Measurements from ENCODE around the gene RHBDL3.
"Not testable (repeated sequence)": the region's sequence is repeated elsewhere in the genome, so short reads cannot be mapped to it uniquely, and the experiment has no call there.

RHBDL3 gene

DNA sequence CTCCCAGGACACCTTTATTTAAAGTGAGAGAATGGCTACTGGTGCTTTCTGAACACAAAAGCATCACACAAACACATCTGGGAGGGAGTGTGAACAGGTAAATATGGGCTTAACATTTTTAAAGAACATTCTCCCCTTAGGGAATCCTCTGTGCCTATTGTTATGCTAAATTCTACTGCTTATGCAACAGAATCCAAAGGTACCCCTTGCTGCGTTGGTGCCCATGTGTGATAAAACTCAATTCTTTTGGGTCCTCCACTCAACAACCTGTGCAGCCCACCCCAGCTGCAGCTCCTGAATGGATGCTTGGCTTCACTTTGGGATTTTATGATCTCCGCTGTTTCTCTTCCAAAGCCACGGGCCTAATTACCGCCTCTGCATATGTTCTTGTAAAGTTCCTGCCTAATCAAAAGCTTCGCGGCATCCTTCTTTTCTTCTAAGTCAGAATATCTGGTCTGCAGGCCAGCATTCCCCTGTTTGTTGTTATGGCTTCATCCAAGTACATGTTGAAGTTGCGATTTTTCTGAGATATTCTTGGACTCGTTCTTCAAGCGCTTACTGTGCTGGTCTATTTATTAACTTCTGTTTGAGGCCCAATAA lies 23.9 kb downstream of the RHBDL3 start:
- DNase-seq (ENCODE audit: low spot score): no peak

DNA sequence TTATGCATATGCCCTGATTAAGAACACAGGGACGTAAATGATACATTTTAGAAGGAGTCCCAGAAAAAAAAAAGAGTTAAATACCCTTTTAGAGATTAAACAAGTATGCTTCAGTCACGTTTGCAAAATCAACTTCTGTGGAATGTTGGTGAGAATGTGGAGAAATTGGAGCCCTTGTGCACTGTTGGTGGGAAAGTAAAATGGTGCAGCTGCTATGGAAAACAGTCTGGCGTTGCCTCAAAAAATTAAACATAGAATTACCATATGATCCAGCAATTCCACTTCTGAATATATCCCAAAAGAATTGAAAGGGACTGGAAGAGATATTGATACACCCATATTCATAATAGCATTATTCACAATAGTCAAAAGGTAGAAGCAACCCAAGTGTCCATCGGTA lies 26.5 kb downstream of the RHBDL3 start:
- DNase-seq (ENCODE audit: low spot score): no peak

DNA sequence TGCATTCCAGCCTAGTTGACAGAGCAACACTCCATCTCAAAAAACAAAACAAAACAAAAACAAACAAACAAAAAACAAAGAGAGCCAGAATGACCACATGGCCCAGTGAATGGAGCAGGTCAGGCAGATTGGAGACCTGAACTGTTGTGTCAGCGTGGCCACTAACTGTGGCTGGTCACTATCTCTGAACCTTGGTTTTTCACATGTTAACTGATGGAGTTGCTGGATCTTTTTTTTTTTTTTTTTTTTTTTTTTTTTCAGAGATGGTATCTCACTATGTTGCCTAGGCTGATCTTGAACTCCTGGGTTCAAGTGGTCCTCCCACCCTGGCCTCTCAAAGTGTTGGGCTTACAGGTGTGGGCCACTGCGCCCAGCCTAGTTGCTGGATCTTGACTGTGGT lies 31.8 kb downstream of the RHBDL3 start:
- no peak for DNase-seq (ENCODE audit: low spot score)

DNA sequence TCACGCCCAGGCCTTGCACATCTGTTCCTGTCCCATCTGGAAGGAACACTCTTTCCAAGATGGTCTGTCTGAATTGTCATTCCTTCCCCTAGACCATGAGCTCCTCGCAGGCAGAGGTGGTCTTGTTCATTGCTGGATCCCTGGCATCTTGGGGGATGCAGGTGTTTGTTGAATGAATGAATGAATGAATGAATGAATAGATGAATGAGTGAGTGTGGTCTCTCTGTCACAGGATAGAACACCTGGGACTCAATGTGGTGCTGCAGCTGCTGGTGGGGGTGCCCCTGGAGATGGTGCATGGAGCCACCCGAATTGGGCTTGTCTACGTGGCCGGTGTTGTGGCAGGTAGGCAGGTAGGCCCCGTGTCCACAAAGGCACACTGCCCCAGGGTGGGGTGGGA lies 32.2 kb downstream of the RHBDL3 start:
- DNase-seq (ENCODE audit: low spot score): no peak

DNA sequence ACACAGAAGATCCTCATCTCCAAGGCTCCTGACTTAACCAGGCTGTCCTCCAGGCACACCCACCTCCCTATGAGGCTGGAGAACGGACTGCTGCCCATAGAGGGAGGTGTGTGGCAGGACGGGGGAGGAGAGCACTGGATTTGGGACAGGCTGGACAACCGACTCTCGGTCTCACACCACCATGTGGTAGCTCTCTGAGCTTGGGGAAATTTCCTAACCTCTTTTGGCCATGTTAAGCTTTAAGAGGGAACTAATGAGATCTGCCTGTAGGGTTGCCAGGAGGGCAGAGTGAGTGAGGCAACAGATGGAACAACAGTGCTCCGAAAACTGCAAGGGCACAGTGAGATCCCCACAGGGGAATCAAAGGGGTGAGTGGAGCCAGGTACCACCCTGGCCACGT lies 32.7 kb downstream of the RHBDL3 start:
- no peak for DNase-seq (ENCODE audit: low spot score)

DNA sequence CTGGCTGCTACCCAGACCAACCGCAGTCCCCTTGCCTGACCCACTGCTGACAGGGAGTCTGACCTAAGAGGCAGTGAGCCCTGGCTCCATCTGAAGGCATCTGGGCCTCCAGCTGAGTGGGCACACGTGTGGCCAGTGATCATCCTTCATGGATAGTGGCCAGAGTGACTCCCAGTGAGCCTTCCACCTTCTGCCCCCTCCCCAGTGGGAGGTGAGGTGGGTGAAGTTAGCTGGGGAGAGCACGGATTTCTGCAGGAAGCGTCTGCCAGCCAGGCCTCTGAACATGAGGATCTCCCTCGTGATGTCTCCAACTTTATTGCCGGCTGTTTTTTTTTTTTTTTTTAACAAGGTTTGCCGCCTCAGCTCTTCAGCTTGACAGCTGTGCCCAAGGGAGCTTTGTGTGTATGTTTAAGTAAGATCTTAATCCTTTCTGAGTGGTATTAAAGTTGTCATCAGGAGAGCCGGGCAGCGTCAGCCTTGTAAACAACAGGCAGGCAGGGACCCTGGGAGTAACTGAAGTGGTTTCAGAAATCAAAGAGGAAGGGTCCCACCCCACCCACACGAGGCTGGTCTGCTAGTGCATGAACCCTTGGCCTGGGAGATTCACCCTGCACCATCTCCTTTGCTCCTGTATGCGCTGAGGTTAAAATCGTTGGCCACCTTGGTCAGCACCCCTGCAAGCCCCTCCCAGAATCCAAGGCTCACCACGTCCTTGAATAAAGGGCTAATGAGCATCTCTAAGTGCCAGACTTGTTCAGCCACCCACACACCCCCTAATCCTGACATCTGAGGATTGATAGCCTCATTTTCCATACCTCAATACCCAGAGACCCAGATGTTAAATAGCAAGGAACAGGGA lies 33.3 kb downstream of the RHBDL3 start:
- no peak for DNase-seq (ENCODE audit: low spot score)

DNA sequence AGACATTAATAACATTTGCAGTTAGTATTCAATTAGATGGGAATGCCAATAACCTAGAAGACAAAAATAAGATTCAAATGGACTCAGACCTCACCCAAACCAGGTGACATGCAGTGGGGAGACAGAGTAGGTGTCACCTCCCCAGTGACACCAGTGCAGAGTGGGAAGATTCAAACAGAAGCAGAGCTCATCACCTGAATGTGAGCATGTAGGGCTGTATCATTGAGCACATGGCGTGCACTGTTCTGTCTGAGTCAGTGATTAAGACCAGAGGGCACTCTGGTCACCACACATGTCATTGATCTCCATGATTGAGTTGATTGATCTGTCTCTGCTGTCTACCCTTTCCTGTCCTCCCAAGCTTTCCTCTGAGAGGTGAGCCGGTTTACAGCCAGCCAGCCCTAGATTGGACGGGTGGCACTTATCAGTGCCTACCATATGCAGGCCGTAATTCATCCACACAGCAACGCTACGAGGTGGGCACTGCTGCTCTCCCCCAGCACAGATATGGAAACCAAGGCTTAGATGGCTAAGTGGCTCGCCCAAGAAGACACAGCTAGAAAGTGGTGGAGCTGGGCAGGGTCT lies 34.0 kb downstream of the RHBDL3 start:
- DNase-seq (ENCODE audit: low spot score): no peak

DNA sequence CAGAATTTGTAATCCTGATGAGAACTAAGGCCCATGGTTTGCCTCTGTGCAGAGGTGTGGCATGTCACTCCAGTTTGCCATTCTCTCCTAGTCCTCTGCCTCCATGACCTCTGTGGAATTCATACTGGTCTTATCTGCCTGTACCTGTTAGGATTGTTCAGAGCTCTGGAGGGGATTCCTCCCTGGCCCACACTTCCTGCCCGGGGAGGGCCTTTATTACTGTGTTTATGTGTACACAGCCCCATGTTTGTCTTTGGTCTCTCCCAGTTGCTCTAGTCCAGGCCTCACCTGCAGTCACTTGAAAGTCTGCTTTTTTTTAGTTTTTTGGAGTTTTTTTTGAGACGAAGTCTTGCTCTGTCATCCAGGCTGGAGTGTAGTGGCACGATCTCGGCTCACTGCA lies 36.4 kb downstream of the RHBDL3 start:
- no peak for DNase-seq (ENCODE audit: low spot score)

DNA sequence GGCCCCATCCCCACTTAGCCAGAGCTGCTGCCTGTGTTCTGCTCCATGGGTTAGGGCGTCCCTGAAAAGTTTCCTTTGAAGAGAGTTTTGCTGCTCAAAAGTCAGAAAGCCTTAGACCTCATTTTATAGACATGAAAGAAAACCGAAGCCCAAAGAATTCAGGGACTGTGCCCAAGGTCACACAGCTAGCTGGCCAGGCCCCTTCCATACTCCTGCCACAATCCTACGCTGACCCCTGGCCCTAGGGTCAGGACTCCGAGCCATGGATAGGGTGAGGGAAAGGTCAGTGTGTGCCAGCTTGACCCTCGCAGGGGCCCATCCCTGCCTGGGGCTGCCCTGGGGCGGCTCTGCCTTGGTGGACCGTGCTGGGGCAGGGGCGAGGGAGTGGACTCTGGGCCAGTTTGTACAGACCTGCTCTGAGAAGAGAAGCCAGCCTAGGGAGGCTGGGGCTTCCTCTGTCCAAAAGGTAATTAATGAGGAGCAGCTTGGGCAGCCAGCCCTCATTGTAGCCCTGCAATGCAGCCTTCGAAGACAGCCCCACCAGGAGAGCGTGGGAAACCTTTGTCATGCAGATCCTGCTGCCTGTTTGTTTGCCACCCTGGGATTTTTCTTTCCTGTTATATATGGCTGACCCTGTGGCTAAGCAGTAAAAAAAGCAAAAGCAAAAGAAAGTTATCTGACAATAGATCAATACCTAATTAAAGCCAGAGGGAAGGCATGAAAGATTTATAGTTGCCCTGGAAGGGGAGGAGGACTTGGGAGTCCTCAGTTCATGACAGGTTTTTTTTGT lies 37.4 kb downstream of the RHBDL3 start:
- no peak for DNase-seq (ENCODE audit: low spot score)

DNA sequence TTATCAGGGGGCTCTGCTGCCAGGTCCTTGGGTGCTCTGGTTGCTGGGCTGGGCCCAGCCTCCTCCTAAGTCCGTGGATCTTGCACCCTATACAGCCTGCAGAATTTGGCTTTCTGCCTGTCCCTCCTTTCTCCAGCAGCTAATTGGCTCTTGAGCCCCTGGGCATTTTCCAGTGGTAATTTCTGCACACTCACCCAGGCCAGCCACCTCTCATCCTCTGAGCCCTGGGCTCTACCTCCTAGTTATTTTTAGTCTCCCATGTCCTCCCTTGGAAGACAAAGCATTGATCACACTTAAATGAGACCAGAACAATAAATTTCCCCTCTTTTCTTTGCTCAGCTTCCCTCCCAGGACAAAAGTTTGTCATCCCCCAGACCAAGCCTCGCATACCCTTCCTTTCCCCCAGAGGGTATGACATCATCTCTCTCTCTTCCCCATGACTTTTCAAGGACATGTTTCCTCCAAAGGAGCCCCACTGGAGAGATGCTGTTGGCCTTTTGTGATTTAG lies 38.2 kb downstream of the RHBDL3 start:
- no peak for DNase-seq (ENCODE audit: low spot score)

DNA sequence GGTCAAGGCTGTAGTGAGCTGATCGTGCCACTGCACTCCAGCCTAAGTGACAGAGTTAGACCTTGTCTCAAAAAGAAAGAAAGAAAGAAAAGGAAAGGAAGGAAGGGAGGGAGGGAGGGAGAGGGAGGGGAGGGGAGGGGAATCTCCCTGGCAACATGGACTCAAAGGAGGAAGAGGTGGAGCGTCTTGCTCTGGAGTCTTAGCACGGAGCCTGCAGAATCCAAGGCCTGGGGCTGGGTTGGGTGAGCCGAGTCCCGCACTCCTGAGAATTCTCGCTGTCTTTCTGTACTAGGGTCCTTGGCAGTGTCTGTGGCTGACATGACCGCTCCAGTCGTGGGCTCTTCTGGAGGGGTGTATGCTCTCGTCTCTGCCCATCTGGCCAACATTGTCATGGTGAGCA lies 39.4 kb downstream of the RHBDL3 start:
- DNase-seq (ENCODE audit: low spot score): no peak

DNA sequence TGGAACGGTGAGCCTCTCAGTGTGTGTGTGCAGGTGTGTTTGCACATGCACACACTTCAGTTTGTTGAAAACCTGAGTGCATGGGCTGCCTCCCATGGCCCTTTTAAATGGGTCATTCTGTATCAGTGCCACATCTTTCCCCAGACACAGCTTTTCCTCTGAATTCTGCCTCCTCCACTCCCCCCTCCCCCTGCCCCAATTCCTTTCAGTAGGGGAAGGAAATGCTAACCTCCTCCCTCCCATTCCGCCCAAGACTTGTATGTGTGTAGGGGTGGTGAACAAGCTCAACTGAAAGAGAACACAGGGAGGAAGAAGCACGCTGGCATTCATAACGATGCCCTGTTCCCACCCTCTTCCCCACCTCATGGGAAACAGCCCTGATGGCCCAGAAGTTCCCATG lies 42.0 kb downstream of the RHBDL3 start:
- no peak for DNase-seq (ENCODE audit: low spot score)

DNA sequence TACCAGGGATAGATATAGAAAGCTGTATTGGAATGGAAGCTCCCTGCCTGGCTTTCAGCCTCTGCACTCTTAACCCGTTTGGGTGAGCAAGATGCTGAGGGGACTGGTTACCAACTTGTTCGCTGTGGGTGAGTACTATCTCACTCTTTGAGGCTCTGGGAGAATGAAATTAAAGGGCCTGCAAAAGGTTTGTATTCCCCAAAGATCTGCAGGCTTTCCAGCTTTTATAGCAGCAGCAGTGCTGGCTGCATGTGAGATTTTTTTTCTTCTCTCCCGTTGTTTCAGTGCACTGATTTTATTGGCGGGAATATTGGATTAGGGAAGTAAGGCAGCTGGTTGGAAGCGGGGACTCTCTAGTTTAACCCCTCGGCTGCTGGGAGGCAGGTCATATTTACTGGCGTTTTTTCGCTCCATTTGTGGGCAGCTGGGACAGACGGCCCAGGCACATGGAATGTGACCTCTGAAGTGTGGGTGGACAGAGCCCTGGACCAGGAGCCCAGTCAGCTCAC lies 45.5 kb downstream of the RHBDL3 start:
- DNase-seq (ENCODE audit: low spot score): no peak

DNA sequence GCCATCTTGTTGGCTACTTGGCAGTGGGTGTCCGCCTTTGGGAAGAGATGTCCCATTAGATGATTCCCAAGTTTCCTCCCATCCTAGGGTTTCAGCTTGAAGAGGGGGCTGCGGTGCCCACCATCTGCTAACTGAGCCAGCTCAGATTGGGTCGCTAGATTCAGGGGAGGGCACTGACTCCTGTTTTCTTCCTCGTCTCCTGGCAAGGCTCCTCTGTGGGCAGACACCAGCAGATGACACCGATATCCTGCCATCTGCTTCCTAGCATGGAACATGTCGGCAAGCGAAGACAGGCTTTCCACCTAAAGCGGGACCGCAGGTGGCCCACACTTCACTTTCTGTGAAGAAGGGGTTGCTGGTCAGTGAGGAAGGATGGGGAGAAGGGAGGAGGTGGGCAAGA lies 49.0 kb downstream of the RHBDL3 start:
- no peak for DNase-seq (ENCODE audit: low spot score)

DNA sequence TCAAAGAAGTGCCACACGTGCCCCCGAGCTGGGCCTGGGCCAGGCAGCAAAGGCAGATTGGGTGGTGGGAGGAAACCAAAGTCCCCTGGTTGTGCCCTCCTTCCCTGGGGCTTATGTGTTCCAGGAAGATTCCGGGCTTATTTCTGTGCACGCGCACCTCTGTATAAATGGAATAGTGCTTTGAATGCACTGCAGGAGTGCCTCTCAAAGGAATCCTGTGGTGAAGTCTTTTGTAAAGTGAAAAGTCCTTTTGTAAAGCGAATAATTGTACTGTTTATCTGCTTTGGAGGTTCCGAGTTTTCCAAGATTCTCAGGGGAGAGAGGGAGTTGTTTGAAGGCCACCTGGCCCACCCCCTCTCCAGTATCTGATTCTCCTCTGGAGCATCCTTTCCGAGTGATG lies 49.5 kb downstream of the RHBDL3 start:
- no peak for DNase-seq (ENCODE audit: low spot score)

DNA sequence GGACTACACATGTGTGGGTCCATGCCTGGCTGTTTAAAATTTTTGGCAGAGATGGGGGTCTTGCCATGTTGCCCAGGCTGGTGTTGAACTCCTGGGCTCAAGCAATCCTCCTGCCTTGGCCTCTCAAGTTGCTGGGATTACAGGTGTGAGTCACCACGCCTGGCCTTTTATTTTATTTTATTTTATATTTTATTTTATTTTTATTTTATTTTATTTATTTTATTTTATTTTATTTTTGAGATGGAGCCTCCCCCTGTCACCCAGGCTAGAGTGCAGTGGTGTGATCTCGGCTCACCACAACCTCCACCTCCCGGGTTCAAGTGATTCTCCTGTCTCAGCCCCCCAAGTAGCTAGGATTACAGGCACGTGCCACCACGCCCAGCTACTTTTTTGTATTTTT lies 51.0 kb downstream of the RHBDL3 start:
- not testable (repeated sequence) for DNase-seq (ENCODE audit: low spot score)

DNA sequence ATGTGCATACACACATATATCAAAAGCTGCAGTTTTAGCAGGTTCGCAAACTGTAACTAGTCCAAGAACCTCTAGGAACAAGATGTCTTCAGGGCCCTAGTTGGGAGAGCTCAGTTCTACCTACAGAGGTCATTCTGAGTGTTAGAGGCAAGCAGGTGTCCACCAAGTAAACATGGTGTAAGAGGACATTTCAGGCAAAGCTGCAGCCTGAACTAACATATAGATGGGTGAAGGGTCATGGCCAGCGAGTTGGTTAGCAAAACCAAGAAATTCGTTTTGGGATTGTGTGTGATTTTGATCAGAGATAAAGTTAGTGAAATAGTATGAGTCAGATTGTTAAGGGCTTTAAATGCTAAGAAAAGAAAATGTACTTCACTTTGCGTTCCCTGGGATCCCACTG lies 51.7 kb downstream of the RHBDL3 start:
- no peak for DNase-seq (ENCODE audit: low spot score)

DNA sequence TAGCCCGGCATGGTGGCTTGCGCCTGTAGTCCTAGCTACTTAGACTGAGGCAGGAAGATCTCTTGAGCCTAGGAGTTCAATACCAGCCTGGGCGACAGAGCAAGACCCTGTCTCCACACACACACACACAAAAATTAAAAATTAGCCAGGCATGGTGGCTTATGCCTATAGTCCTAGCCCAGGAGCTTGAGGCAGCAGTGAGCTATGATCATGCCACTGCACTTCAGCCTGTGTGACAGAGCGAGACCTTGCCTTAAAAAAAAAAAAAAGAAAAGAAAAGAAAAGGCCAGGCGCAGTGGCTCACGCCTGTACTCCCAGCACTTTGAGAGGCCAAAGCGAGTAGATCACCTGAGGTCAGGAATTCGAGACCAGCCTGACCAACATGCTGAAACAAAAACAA lies 52.4 kb downstream of the RHBDL3 start:
- no peak for DNase-seq (ENCODE audit: low spot score)

DNA sequence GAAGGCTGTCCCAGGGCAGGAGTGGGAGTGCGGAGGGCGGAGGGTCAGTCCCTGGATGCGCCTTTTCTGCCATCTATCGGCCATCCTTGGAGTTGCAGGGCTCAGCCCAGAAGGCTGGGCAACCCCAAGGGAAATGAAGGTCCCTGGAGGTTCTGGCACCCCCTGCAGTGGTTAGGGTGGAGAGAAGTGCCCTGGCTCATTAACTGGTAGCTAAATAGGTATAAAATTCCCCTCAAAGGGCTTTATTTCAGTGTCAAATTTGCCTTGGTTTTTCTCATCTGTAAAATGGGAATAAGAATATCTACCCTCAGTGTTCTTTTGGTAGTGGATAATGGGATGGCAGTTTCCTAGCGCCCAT lies 53.9 kb downstream of the RHBDL3 start:
- peak; percentile 58 for DNase-seq (ENCODE audit: low spot score)

DNA sequence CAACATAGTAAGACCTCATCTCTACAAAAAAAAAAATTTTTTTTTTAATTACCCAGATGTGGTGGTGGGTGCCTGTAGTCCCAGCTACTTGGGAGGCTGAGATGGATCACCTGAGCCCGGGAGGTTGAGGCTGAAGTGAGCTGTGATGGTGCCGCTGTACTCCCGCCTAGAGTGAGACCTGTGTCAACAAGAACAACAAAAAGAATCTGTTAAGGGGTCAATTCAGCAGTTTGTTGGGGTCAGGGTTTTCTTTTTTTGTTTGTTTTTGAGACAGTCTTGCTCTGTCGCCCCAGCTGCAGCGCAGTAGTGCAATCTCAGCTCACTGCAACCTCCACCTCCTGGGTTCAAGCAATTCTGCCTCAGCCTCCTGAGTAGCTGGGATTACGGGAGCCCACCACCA lies 54.4 kb downstream of the RHBDL3 start:
- not testable (repeated sequence) for DNase-seq (ENCODE audit: low spot score)

DNA sequence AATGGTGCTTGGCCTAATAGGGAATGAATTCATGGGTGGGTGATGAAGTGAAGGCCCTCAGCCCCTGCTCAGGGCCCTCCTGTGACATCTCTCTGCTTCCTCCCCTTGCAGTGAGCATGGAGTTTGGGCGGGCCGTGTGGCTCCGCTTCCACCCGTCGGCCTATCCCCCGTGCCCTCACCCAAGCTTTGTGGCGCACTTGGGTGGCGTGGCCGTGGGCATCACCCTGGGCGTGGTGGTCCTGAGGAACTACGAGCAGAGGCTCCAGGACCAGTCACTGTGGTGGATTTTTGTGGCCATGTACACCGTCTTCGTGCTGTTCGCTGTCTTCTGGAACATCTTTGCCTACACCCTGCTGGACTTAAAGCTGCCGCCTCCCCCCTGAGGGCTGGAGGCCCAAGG lies 55.2 kb downstream of the RHBDL3 start:
- no peak for DNase-seq (ENCODE audit: low spot score)

DNA sequence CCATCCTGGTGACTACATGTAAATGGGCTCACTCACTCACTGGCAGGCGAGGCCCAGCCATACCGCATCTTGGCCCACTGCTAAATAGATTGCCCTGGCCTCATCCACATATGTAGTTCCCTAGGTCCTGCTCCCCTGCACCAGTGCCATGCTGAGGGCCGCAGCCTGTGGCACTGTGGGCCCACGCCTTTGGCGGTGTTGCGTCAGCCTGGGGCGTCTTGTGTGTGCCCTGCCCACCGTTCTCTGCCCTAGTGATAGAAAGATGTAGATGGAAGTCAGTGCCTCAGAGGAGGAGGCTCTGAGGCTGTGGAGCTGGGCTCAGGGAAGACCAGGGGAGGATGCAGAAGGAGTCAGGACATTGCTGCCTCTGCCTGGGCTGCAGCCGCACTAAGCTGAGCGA lies 57.4 kb downstream of the RHBDL3 start:
- DNase-seq (ENCODE audit: low spot score): no peak
